Gastrocnemius medialis (tissue), 4 donors: ENCODE measurements around the gene DENND2D. TPM values are rescaled to one million over a fixed set of nuclear protein-coding genes. Genes with fewer than 3 reads are reported as not detected.
A peak's percentile ranks its signal among the peaks of the same experiment; 100 is the strongest.

Source experiments
- ATAC-seq, 2 donors: fragments of 150-250 bp; one replicate each; pipeline ENCODE4 v1.9.1; 2016
- DNase-seq, 2 donors: peaks; one replicate each; pipeline ENCODE4 v3.0.0-alpha.2; 2019
- H3K27ac ChIP-seq, 4 donors: fragments of 200-600 bp; sonication (generic); 1 replicate in 1 of 4; 2 replicates in 3 of 4; pipeline ENCODE4 v1.5.1; 2016 to 2018; ENCODE audit warnings: mild to moderate bottlenecking in 2 of 4, moderate library complexity in 1 of 4
- H3K27me3 ChIP-seq, 3 donors: fragments of 200-600 bp; sonication (generic) in 2 of 3; 1 replicate in 1 of 3; 2 replicates in 2 of 3; pipeline versions ENCODE4 v1.5.1 to v1.6.0; 2016 to 2019; ENCODE audit warnings: mild to moderate bottlenecking in 1 of 3, moderate library complexity in 1 of 3
- H3K36me3 ChIP-seq, 2 donors: fragments of 200-600 bp; sonication (generic) in 1 of 2; one replicate each; pipeline ENCODE4 v1.5.1; 2017 to 2018
- H3K4me1 ChIP-seq, 2 donors: fragments of 200-600 bp; sonication (generic) in 1 of 2; one replicate each; pipeline ENCODE4 v1.5.1; 2016 to 2017; ENCODE audit warnings: mild to moderate bottlenecking in 2 of 2
- H3K4me3 ChIP-seq, 4 donors: fragments of 200-600 bp; sonication (generic) in 3 of 4; 1 replicate in 1 of 4; 2 replicates in 3 of 4; pipeline ENCODE4 v1.5.1; 2016 to 2019; ENCODE audit warnings: mild to moderate bottlenecking in 2 of 4
- H3K9me3 ChIP-seq, 3 donors: fragments of 200-600 bp; sonication (generic) in 2 of 3; 1 replicate in 1 of 3; 2 replicates in 2 of 3; pipeline ENCODE4 v1.5.1; 2016 to 2019
- POLR2A ChIP-seq, 2 donors: fragments of 450-650 bp; IDR thresholded peaks; one replicate each; pipeline ENCODE4 v1.6.1; 2017; ENCODE audit warnings: antibody characterized with exemption in 2 of 2, mild to moderate bottlenecking in 2 of 2, moderate library complexity in 2 of 2
- in situ Hi-C, 4 donors: fragments of 200-750 bp; cut with MboI; loops; one replicate each; pipeline versions ENCODE4 v1.15.0 to v1.8.0; 2017; ENCODE audit warnings: low sequenced_read_pairs in 4 of 4
- intact Hi-C: fragments of 100-400 bp; cut with DNase I; formaldehyde crosslinking; loops from one replicate; pipeline ENCODE4 v1.15.1; 2023; ENCODE audit warnings: low total_unique reads
- total RNA-seq, 4 donors: library from RNA; depleted of rRNA; stranded (reverse); fragments of >200 nt; gene quantifications; one replicate each; pipeline versions ENCODE4 v1.1.0 to v1.2.3, GENCODE V29; 2016
- TF ChIP-seq, protein P1 (sequence below), 5 experiments: fragments of 450-650 bp in 3 of 5; fragments of 200-600 bp in 2 of 5; sonication (generic) in 2 of 5; IDR thresholded peaks in 4 of 5; conservative IDR thresholded peaks in 1 of 5; 1 replicate in 4 of 5; 2 replicates in 1 of 5; pipeline ENCODE4 v1.5.1; 2016 to 2019; ENCODE audit warnings: antibody characterized with exemption in 5 of 5, mild to moderate bottlenecking in 3 of 5, moderate library complexity in 3 of 5

Gene DENND2D
- total RNA-seq, 4 donors from 2014 or later: 0.19 to 1.2 (median 0.88) TPM

DNA sequence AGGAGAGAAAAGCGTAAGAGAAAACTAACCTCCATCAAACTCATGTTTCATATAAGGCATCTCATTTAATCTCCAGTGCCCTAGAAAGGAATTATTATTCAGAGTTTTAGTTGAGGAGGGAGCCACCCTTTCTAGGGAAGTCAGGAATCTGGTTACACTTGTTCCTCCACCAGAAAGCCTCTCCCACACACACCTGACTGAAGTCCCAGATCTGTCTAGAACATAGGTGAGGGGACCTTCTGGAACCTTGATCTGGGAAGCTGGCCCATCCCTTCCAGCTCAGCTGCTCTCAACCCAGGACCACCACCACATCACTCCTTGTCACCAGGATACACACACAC is 1.9 kb upstream of the DENND2D start:
- ATAC-seq (no peak), DNase-seq (no peak)
- no peaks in the 10 kb centered on the region for H3K9me3 ChIP-seq
- no peak for TF ChIP-seq POLR2A (IDR thresholded peaks at IDR 0.05)
- TF ChIP-seq, protein P1, sequence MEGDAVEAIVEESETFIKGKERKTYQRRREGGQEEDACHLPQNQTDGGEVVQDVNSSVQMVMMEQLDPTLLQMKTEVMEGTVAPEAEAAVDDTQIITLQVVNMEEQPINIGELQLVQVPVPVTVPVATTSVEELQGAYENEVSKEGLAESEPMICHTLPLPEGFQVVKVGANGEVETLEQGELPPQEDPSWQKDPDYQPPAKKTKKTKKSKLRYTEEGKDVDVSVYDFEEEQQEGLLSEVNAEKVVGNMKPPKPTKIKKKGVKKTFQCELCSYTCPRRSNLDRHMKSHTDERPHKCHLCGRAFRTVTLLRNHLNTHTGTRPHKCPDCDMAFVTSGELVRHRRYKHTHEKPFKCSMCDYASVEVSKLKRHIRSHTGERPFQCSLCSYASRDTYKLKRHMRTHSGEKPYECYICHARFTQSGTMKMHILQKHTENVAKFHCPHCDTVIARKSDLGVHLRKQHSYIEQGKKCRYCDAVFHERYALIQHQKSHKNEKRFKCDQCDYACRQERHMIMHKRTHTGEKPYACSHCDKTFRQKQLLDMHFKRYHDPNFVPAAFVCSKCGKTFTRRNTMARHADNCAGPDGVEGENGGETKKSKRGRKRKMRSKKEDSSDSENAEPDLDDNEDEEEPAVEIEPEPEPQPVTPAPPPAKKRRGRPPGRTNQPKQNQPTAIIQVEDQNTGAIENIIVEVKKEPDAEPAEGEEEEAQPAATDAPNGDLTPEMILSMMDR (IDR thresholded peaks at IDR 0.05 in 4 of 5, conservative IDR thresholded peaks at IDR 0.05 in 1 of 5): no peak
- no peak overlapping the region for H3K4me3 ChIP-seq
- no peaks in the 10 kb centered on the region for H3K36me3 ChIP-seq
- intact Hi-C loops (no loop called here), in situ Hi-C loops (no loop called here)
- peaks cover 0 to 5% of the 10 kb centered on the region in 2 donors for H3K4me1 ChIP-seq
- no peak overlapping the region for H3K27ac ChIP-seq
- H3K27me3 ChIP-seq: peaks cover 24 to 41% (median 26%) of the 10 kb centered on the region in 3 donors

- H3K27ac ChIP-seq: no peak overlapping the region
- TF ChIP-seq POLR2A (IDR thresholded peaks at IDR 0.05): no peak
- TF ChIP-seq, protein P1 (IDR thresholded peaks at IDR 0.05 in 4 of 5, conservative IDR thresholded peaks at IDR 0.05 in 1 of 5): no peak
- H3K9me3 ChIP-seq: no peaks in the 10 kb centered on the region
- peaks cover 0 to 5% of the 10 kb centered on the region in 2 donors for H3K4me1 ChIP-seq
- no peak for DNase-seq
- peaks cover 24 to 36% (median 26%) of the 10 kb centered on the region in 3 donors for H3K27me3 ChIP-seq
- intact Hi-C loops (no loop called here), in situ Hi-C loops (no loop called here)
- H3K36me3 ChIP-seq: no peaks in the 10 kb centered on the region
- H3K4me3 ChIP-seq: no peak overlapping the region
- ATAC-seq: no peak
Measured at GRCh38 chr1:111201275-111202090, 1.0 kb upstream of the DENND2D start.

DNA sequence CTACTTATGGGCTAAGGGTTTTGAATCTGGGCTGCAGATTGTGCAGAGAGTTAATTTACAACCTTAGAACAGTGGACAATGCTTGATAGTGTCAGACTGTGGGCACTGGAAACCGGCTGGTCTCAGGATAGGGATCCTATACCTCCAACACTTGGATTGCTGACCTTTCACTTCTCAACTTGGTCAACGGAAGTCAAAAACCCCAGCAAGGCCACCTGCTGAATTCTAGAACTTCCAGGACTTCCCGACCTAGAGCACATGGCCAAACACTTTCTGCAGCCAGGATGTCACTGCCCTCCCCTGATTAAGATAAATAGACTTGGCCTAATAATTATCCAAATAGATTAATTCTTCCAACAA is 336 bp upstream of the DENND2D start:
- Histone ChIP-seq H3K27ac (no peak overlapping the region), H3K4me3 (no peak overlapping the region), H3K36me3 (no peaks in the 10 kb centered on the region), H3K9me3 (no peaks in the 10 kb centered on the region), H3K27me3 (peaks cover 20 to 31% (median 23%) of the 10 kb centered on the region in 3 donors), H3K4me1 (peaks cover 0 to 5% of the 10 kb centered on the region in 2 donors)
- DNase-seq (no peak), ATAC-seq (no peak)
- in situ Hi-C loops (no loop called here), intact Hi-C loops (no loop called here)
- TF ChIP-seq, protein P1 (IDR thresholded peaks at IDR 0.05 in 4 of 5, conservative IDR thresholded peaks at IDR 0.05 in 1 of 5): no peak
- TF ChIP-seq POLR2A (IDR thresholded peaks at IDR 0.05): no peak

DNA sequence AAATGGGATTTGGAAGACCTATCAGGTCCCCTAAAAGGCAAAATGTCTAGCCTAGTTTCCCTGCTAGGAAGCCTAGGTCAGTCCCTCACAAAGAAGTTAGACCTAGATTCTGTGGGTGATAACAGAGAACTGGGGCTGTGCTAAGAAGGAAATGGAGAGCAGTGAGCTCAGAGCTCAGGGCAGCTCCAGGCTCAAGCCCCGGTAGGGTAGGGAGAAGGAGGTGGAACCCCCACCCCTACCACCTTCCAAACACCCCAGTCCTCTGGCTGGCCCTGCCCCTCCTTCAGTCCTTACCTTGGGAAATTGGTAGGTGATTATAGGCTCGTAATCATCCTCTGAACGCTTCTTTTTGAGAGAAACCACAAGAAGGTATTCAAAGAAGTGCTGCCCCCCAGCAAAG is 1.1 kb downstream of the DENND2D start:
- H3K27me3 ChIP-seq: peaks cover 7 to 18% (median 9%) of the 10 kb centered on the region in 3 donors
- intact Hi-C loops: no loop called here
- ATAC-seq: no peak
- no peak for DNase-seq
- H3K4me1 ChIP-seq: peaks cover 0 to 5% of the 10 kb centered on the region in 2 donors
- in situ Hi-C loops: no loop called here
- TF ChIP-seq POLR2A (IDR thresholded peaks at IDR 0.05): no peak
- TF ChIP-seq, protein P1 (IDR thresholded peaks at IDR 0.05 in 4 of 5, conservative IDR thresholded peaks at IDR 0.05 in 1 of 5): no peak
- no peaks in the 10 kb centered on the region for H3K36me3 ChIP-seq
- no peak overlapping the region for H3K27ac ChIP-seq
- H3K4me3 ChIP-seq: peak overlapping the region in 1 of 4 donors; percentile 6
- H3K9me3 ChIP-seq: no peaks in the 10 kb centered on the region
